OCI-LY3 (cell line): ENCODE data around the gene NR3C2.

Experiments used
- H2AFZ ChIP-seq: fragments of 200-600, 300-600 bp; shearing (Covaris generic); 2 replicates; pipeline ENCODE4 v1.6.0; 2014; ENCODE audit warnings: antibody characterized with exemption, low read depth, low read length
- H3K27ac ChIP-seq: fragments of 200-600, 300-600 bp; sonication (generic); 2 replicates; pipeline ENCODE4 v1.5.1; 2014; ENCODE audit warnings: mild to moderate bottlenecking, low read length, moderate library complexity, mixed read lengths
- H3K27me3 ChIP-seq: fragments of 200-600, 300-600 bp; sonication (generic); 2 replicates; pipeline ENCODE4 v1.6.1; 2014; ENCODE audit warnings: low read depth, low read length, mixed read lengths
- H3K36me3 ChIP-seq: fragments of 200-600, 300-600 bp; sonication (generic); replicated peaks from 2 replicates; pipeline ENCODE3; 2014; ENCODE audit warnings: low read depth, low read length, mixed read lengths
- H3K4me1 ChIP-seq: fragments of 300-600, 200-600 bp; sonication (generic); 2 replicates; pipeline ENCODE4 v1.6.1; 2014; ENCODE audit warnings: low read length, mixed read lengths
- H3K4me2 ChIP-seq: fragments of 200-600, 300-600 bp; sonication (generic); 2 replicates; pipeline ENCODE4 v1.6.1; 2014; ENCODE audit warnings: low read length, mixed read lengths
- H3K4me3 ChIP-seq: fragments of 300-600, 200-600 bp; sonication (generic); 2 replicates; pipeline ENCODE4 v1.5.1; 2014; ENCODE audit warnings: antibody characterized with exemption, mild to moderate bottlenecking, low read length, moderate library complexity
- H3K79me2 ChIP-seq: fragments of 300-600, 200-600 bp; shearing (Covaris generic); 2 replicates; pipeline ENCODE4 v1.6.1; 2014; ENCODE audit warnings: mild to moderate bottlenecking, low read length, mixed read lengths
- H3K9ac ChIP-seq: fragments of 300-600, 200-600 bp; shearing (Covaris generic); 2 replicates; pipeline ENCODE4 v1.6.0; 2014; ENCODE audit warnings: mild to moderate bottlenecking, low read length, moderate library complexity
- H3K9me3 ChIP-seq: fragments of 200-600, 300-600 bp; shearing (Covaris generic); 2 replicates; pipeline ENCODE4 v1.6.1; 2014; ENCODE audit warnings: low read length, mixed read lengths; ENCODE audit not compliant: insufficient read depth
- H4K20me1 ChIP-seq: fragments of 200-600, 300-600 bp; sonication (generic); 2 replicates; pipeline ENCODE4 v1.6.1; 2016; ENCODE audit warnings: low read length, mixed read lengths; ENCODE audit not compliant: insufficient read depth
- CTCF ChIP-seq: fragments of 200-600, 300-600 bp; sonication (generic); IDR thresholded peaks from 2 replicates; pipeline ENCODE4 v1.5.1; 2014; ENCODE audit warnings: antibody characterized with exemption, low read length, low read depth
- EZH2phosphoT487 ChIP-seq: fragments of 200-600 bp; shearing (Covaris generic); IDR thresholded peaks from 2 replicates; pipeline ENCODE4 v1.6.1; 2018; ENCODE audit warnings: antibody characterized with exemption, mixed run types, low read depth

Gene NR3C2

DNA sequence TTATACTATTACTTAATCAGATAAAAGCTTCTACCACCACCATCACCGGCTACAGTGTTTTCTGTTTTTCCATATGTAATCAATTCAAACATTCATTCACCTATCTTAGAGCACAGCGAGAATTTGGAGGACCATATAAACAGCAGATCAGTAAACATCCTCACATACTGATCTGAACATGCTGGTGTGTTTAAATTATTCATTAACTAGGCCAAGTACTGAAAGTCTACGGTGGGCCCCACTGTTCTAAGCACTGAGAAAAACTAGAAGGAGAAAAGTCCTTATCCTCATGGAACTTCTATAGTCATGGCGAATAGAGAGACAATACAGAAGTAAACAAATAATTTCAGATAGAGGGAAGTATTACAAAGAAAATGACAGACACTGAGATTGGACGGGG, 176.6 kb downstream of the NR3C2 start:
- Histone ChIP-seq H3K27ac (no peak overlapping the region), H3K79me2 (no peaks in the 10 kb centered on the region), H4K20me1 (no peaks in the 10 kb centered on the region), H3K4me3 (no peak overlapping the region), H3K4me2 (no peak overlapping the region), H3K9ac (no peak overlapping the region), H2AFZ (no peak overlapping the region), H3K36me3 (no peaks in the 10 kb centered on the region), H3K27me3 (no peaks in the 10 kb centered on the region), H3K4me1 (no peaks in the 10 kb centered on the region), H3K9me3 (no peaks in the 10 kb centered on the region)
- TF ChIP-seq CTCF, result no peak
- no peak for TF ChIP-seq EZH2phosphoT487

DNA sequence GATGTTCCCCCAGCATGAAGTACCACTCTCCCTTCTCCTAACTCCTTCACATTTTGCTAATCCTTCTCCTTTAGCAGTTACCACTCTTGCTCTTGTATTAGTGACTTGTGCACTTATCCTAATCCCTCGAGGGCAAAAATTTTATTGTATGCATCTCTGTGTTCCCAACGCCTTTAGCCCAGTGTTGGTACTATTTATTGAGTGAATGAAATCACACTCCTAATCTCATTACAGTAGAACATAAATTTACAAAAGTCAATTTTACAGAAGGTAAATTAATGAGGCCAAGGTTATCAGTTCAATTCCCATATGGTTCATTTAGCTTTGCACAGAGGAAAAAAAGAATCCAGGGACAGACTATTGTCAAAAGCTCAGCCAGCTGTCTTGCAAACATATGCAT, 178.4 kb downstream of the NR3C2 start:
- H3K4me1 ChIP-seq, result no peaks in the 10 kb centered on the region
- H3K36me3 ChIP-seq, result no peaks in the 10 kb centered on the region
- no peak overlapping the region for H3K9ac ChIP-seq
- H2AFZ ChIP-seq, result no peak overlapping the region
- H3K4me3 ChIP-seq, result no peak overlapping the region
- H3K27ac ChIP-seq, result no peak overlapping the region
- no peaks in the 10 kb centered on the region for H4K20me1 ChIP-seq
- no peak overlapping the region for H3K4me2 ChIP-seq
- H3K27me3 ChIP-seq, result no peaks in the 10 kb centered on the region
- no peaks in the 10 kb centered on the region for H3K79me2 ChIP-seq
- no peak for TF ChIP-seq CTCF
- no peak for TF ChIP-seq EZH2phosphoT487
- H3K9me3 ChIP-seq, result no peaks in the 10 kb centered on the region

- Histone ChIP-seq H4K20me1 (no peaks in the 10 kb centered on the region), H3K4me3 (no peak overlapping the region), H3K4me2 (no peak overlapping the region), H3K27ac (no peak overlapping the region), H3K27me3 (no peaks in the 10 kb centered on the region), H3K9me3 (no peaks in the 10 kb centered on the region), H3K4me1 (no peaks in the 10 kb centered on the region), H3K9ac (no peak overlapping the region), H2AFZ (no peak overlapping the region), H3K36me3 (no peaks in the 10 kb centered on the region), H3K79me2 (no peaks in the 10 kb centered on the region)
- TF ChIP-seq EZH2phosphoT487 (no peak), CTCF (no peak)
Observed at GRCh38 chr4:148263127-148263526, 179.1 kb downstream of the NR3C2 start.

DNA sequence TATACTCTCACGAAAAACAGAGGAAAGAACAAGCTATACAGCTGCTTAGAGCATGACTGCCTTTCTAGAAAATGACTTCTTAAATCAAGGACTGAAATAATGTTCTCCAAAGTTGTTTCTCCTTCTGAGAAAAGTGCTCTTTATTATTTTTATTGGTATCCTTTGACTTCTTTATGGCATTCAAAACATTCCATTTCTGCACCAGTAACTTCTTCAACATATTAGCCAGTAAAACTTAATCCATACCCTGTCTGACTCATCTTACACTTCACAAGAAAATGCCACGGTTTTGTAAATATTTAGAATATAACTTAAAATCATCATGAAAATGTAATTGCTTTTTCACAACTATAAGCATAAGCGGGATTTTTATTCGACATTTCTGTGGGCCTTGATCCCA, 180.4 kb downstream of the NR3C2 start:
- Histone ChIP-seq H2AFZ (no peak overlapping the region), H3K4me3 (no peak overlapping the region), H4K20me1 (no peaks in the 10 kb centered on the region), H3K79me2 (no peaks in the 10 kb centered on the region), H3K4me1 (no peaks in the 10 kb centered on the region), H3K27ac (no peak overlapping the region), H3K9me3 (no peaks in the 10 kb centered on the region), H3K9ac (no peak overlapping the region), H3K36me3 (no peaks in the 10 kb centered on the region), H3K4me2 (no peak overlapping the region), H3K27me3 (no peaks in the 10 kb centered on the region)
- TF ChIP-seq CTCF (no peak), EZH2phosphoT487 (no peak)
